Neuronal stem cell (in vitro differentiated cells): Measurements from ENCODE around the gene PPP3R1.

Experiments used
- DNase-seq: peaks from one replicate; pipeline ENCODE4 v3.0.0-alpha.2; 2013; ENCODE audit warnings: low spot score
- H2AFZ ChIP-seq: one replicate; pipeline ENCODE4 v1.6.1; 2013; ENCODE audit warnings: mild to moderate bottlenecking, low read length, inconsistent platforms
- H2AK5ac ChIP-seq: 2 replicates; pipeline ENCODE4 v1.6.1; 2013; ENCODE audit warnings: low read depth, mild to moderate bottlenecking, inconsistent platforms, low read length, moderate library complexity, mixed read lengths
- H2BK120ac ChIP-seq: 2 replicates; pipeline ENCODE4 v1.6.1; 2013; ENCODE audit warnings: low read depth, mild to moderate bottlenecking, inconsistent platforms, low read length, moderate library complexity, mixed read lengths
- H2BK12ac ChIP-seq: one replicate; pipeline ENCODE4 v1.6.1; 2013; ENCODE audit warnings: low read length, inconsistent platforms
- H2BK15ac ChIP-seq: 2 replicates; pipeline ENCODE4 v1.6.1; 2013; ENCODE audit warnings: mild to moderate bottlenecking, low read length, inconsistent platforms, mixed read lengths
- H2BK5ac ChIP-seq: one replicate; pipeline ENCODE4 v1.6.1; 2013; ENCODE audit warnings: inconsistent platforms, mild to moderate bottlenecking, low read length, moderate library complexity
- H3K14ac ChIP-seq: one replicate; pipeline ENCODE4 v1.6.1; 2013; ENCODE audit warnings: low read length, inconsistent platforms
- H3K18ac ChIP-seq: 2 replicates; pipeline ENCODE4 v1.6.1; 2013; ENCODE audit warnings: low read length, inconsistent platforms
- H3K23ac ChIP-seq: 2 replicates; pipeline ENCODE4 v1.6.1; 2013; ENCODE audit warnings: low read depth, mild to moderate bottlenecking, mixed read lengths, low read length, inconsistent platforms; ENCODE audit not compliant: poor library complexity
- H3K27ac ChIP-seq: replicated peaks from 3 replicates; pipeline ENCODE4 v1.5.1; 2013; ENCODE audit warnings: low read length, inconsistent platforms
- H3K27me3 ChIP-seq, 3 experiments: 2 replicates each; pipeline ENCODE4 v1.6.1; 2013; ENCODE audit warnings: low read length in 3 of 3, mild to moderate bottlenecking in 2 of 3, inconsistent platforms in 1 of 3, low read depth in 1 of 3, mixed read lengths in 1 of 3, moderate library complexity in 1 of 3; ENCODE audit not compliant: control insufficient read depth in 3 of 3, insufficient read depth in 3 of 3
- H3K36me3 ChIP-seq, 2 donors: replicated peaks in 1 of 2; 2 replicates each; pipeline ENCODE4 v1.6.1; 2013; ENCODE audit warnings: low read length in 2 of 2; ENCODE audit not compliant: control insufficient read depth in 2 of 2, insufficient read depth in 2 of 2
- H3K4ac ChIP-seq: 2 replicates; pipeline ENCODE4 v1.6.1; 2013; ENCODE audit warnings: inconsistent platforms, mild to moderate bottlenecking, low read length, moderate library complexity
- H3K4me1 ChIP-seq, 2 donors: 1 replicate in 1 of 2; 2 replicates in 1 of 2; pipeline ENCODE4 v1.6.1; 2013; ENCODE audit warnings: low read length in 2 of 2, low read depth in 1 of 2; ENCODE audit not compliant: control insufficient read depth in 2 of 2, insufficient read depth in 1 of 2
- H3K4me2 ChIP-seq: one replicate; pipeline ENCODE4 v1.6.1; 2013; ENCODE audit warnings: mild to moderate bottlenecking, low read length, inconsistent platforms; ENCODE audit not compliant: insufficient read depth, poor library complexity, severe bottlenecking
- H3K4me3 ChIP-seq, 2 donors: 2 replicates each; pipeline ENCODE4 v1.5.1; 2013; ENCODE audit warnings: low read length in 2 of 2, mild to moderate bottlenecking in 2 of 2, inconsistent platforms in 1 of 2, moderate library complexity in 1 of 2
- H3K79me1 ChIP-seq: one replicate; pipeline ENCODE4 v1.6.1; 2013; ENCODE audit warnings: low read depth, mild to moderate bottlenecking, inconsistent platforms, low read length, moderate library complexity
- H3K9ac ChIP-seq: one replicate; pipeline ENCODE4 v1.6.1; 2013; ENCODE audit warnings: mild to moderate bottlenecking, low read depth, low read length, inconsistent platforms; ENCODE audit not compliant: poor library complexity
- H3K9me3 ChIP-seq, 2 donors: replicated peaks in 1 of 2; 2 replicates each; pipeline versions ENCODE3 to v1.6.1; 2013; ENCODE audit warnings: low read length in 2 of 2, mild to moderate bottlenecking in 2 of 2, inconsistent platforms in 1 of 2, low read depth in 1 of 2, mixed read lengths in 1 of 2, moderate library complexity in 1 of 2; ENCODE audit not compliant: control insufficient read depth in 2 of 2, insufficient read depth in 1 of 2
- H4K8ac ChIP-seq: one replicate; pipeline ENCODE4 v1.6.1; 2013; ENCODE audit warnings: low read depth, mild to moderate bottlenecking, inconsistent platforms, low read length, moderate library complexity
- H4K91ac ChIP-seq: one replicate; pipeline ENCODE4 v1.6.1; 2013; ENCODE audit warnings: low read length, low read depth, mild to moderate bottlenecking, inconsistent platforms; ENCODE audit not compliant: poor library complexity
- WGBS, 2 donors: extraction: QIAGEN DNeasy Blood & Tissue Kit; methylation state at CpG; one replicate each; pipeline ENCODE4 v1.1.7; 2013; ENCODE audit warnings: missing lambda C conversion rate in 2 of 2, mixed read lengths in 1 of 2; ENCODE audit not compliant: insufficient read length in 2 of 2, insufficient replicate concordance in 1 of 2; ENCODE audit errors: extremely low coverage in 2 of 2; 5-methylcytosine and 5-hydroxymethylcytosine counted together

Gene PPP3R1

DNA sequence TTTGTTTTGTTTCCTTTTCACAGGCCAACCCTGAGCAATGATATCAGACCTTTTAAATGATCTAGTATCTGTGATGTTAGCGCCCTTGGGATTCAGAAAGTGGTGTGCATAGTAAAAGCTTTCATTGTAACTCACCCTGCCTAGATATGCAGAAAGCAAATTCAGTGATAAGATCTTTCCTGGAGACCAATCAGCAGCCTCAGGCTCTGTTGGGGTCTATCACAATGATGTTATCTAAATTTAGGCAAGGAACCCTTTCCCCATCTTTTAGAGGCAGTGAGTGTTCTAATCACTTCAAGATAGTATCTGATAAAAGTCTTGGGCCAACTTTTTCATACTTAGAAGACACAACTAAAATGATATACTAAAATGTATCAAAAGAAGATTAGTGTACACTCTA lies 118.2 kb downstream of the PPP3R1 start:
- no peak overlapping the region for H4K8ac ChIP-seq
- no peak overlapping the region for H2BK120ac ChIP-seq
- no peak overlapping the region for H2AK5ac ChIP-seq
- DNase-seq, result no peak
- H2BK12ac ChIP-seq, result no peak overlapping the region
- H4K91ac ChIP-seq, result no peak overlapping the region
- peaks cover 6 to 42% of the 10 kb centered on the region in 2 donors for H3K36me3 ChIP-seq
- no peak overlapping the region for H2BK15ac ChIP-seq
- no peak overlapping the region for H3K23ac ChIP-seq
- no peak overlapping the region for H3K9ac ChIP-seq
- no peak overlapping the region for H2AFZ ChIP-seq
- no peak overlapping the region for H3K4me2 ChIP-seq
- no peak overlapping the region for H3K4ac ChIP-seq
- no peak overlapping the region for H2BK5ac ChIP-seq
- no peaks in the 10 kb centered on the region for H3K9me3 ChIP-seq
- no peaks in the 10 kb centered on the region for H3K27me3 ChIP-seq
- H3K4me1 ChIP-seq, result no peaks in the 10 kb centered on the region
- H3K14ac ChIP-seq, result no peak overlapping the region
- no peak overlapping the region for H3K18ac ChIP-seq
- H3K4me3 ChIP-seq, result no peak overlapping the region
- WGBS, 2 donors, result no CpG with 5 or more reads among the region's 1 CpG
- no peak overlapping the region for H3K27ac ChIP-seq
- no peaks in the 10 kb centered on the region for H3K79me1 ChIP-seq
